GM23248 (cell line): ENCODE results near the gene SLC27A3. TPM values are rescaled to one million over a fixed set of nuclear protein-coding genes. Genes with fewer than 3 reads are reported as not detected.

Experiments
- DNase-seq: peaks from one replicate; pipeline ENCODE4 v3.0.0-alpha.2; 2015
- H2AFZ ChIP-seq: fragments of 200-600 bp; sonication (generic); 2 replicates; pipeline ENCODE4 v1.6.1; 2016; ENCODE audit warnings: antibody characterized with exemption
- H3F3A ChIP-seq: fragments of 200-600 bp; sonication (generic); 2 replicates; pipeline ENCODE4 v1.6.1; 2016; ENCODE audit warnings: mild to moderate bottlenecking, antibody characterized with exemption, mixed run types; ENCODE audit not compliant: insufficient read depth
- H3K27ac ChIP-seq: fragments of 200-600 bp; sonication (generic); 2 replicates; pipeline ENCODE4 v1.5.1; 2016; ENCODE audit warnings: mild to moderate bottlenecking
- H3K27me3 ChIP-seq: fragments of 200-600 bp; sonication (generic); replicated peaks from 2 replicates; pipeline ENCODE4 v1.6.1; 2016; ENCODE audit warnings: mild to moderate bottlenecking; ENCODE audit not compliant: insufficient read depth
- H3K36me3 ChIP-seq: fragments of 200-600 bp; sonication (generic); 2 replicates; pipeline ENCODE4 v1.6.1; 2016; ENCODE audit warnings: low read depth, mild to moderate bottlenecking
- H3K4me1 ChIP-seq: fragments of 200-600 bp; sonication (generic); 2 replicates; pipeline ENCODE4 v1.6.1; 2016; ENCODE audit warnings: mild to moderate bottlenecking; ENCODE audit not compliant: insufficient read depth
- H3K4me2 ChIP-seq: fragments of 200-600 bp; sonication (generic); one replicate; pipeline ENCODE4 v1.6.1; 2016; ENCODE audit warnings: mild to moderate bottlenecking; ENCODE audit not compliant: unreplicated experiment
- H3K4me3 ChIP-seq: fragments of 200-600 bp; sonication (generic); 2 replicates; pipeline ENCODE4 v1.5.1; 2016; ENCODE audit warnings: mild to moderate bottlenecking
- H3K79me2 ChIP-seq: fragments of 200-600 bp; sonication (generic); 2 replicates; pipeline ENCODE4 v1.6.1; 2016; ENCODE audit warnings: mild to moderate bottlenecking; ENCODE audit not compliant: insufficient read depth
- H3K9ac ChIP-seq: fragments of 200-600 bp; sonication (generic); 2 replicates; pipeline ENCODE4 v1.6.1; 2016; ENCODE audit warnings: mild to moderate bottlenecking
- H3K9me2 ChIP-seq: fragments of 200-600 bp; sonication (generic); 2 replicates; pipeline ENCODE4 v1.6.1; 2016; ENCODE audit warnings: mixed run types, mild to moderate bottlenecking, moderate library complexity; ENCODE audit not compliant: insufficient read depth
- H3K9me3 ChIP-seq: fragments of 200-600 bp; sonication (generic); one replicate; pipeline ENCODE4 v1.6.1; 2017; ENCODE audit warnings: low read depth
- H4K20me1 ChIP-seq: fragments of 200-600 bp; sonication (generic); 2 replicates; pipeline ENCODE4 v1.6.0; 2016; ENCODE audit not compliant: insufficient read depth
- EZH2 ChIP-seq: fragments of 200-600 bp; sonication (generic); IDR thresholded peaks from 2 replicates; pipeline ENCODE4 v1.6.1; 2018; ENCODE audit warnings: antibody characterized with exemption, mild to moderate bottlenecking; ENCODE audit not compliant: insufficient read depth, poor library complexity, severe bottlenecking
- EZH2phosphoT487 ChIP-seq: fragments of 200-600 bp; sonication (generic); IDR thresholded peaks from 2 replicates; pipeline ENCODE4 v1.6.1; 2018; ENCODE audit warnings: antibody characterized with exemption, moderate library complexity, mild to moderate bottlenecking, low read depth; ENCODE audit not compliant: insufficient read depth
- WGBS, 2 experiments: methylation state at CpG; one replicate each; pipeline ENCODE4 v1.1.6; 2015 to 2017; ENCODE audit warnings: low lambda C conversion rate in 2 of 2, low coverage in 1 of 2; ENCODE audit errors: missing lambda C conversion rate in 2 of 2; 5-methylcytosine and 5-hydroxymethylcytosine counted together
- in situ Hi-C: fragments of 300-500 bp; cut with MboI; formaldehyde crosslinking; loops from 2 replicates; pipeline ENCODE4 v1.15.0; 2020
- polyA plus RNA-seq: library from polyadenylated mRNA; unstranded; fragments of >200 nt; fragmentation: Nextera tagmentation; extraction: Ambion mirVana; gene quantifications from 2 replicates; pipeline ENCODE4 v1.2.1, GENCODE V29; 2016
- total RNA-seq: library from RNA; depleted of rRNA; stranded (reverse); fragments of >200 nt; shearing (Covaris generic); gene quantifications from 2 replicates; pipeline ENCODE4 v1.2.3, GENCODE V29; 2014

Gene SLC27A3
- total and polyA plus RNA-seq, 2 experiments from 2014 or later = 5.6 to 8.8 TPM

- Histone ChIP-seq H3K27ac (peak overlapping the region; percentile 77), H3K4me2 (no peak overlapping the region), H3K4me3 (no peak overlapping the region), H3K27me3 (no peaks in the 10 kb centered on the region), H3K9me2 (no peaks in the 10 kb centered on the region), H3K9me3 (no peaks in the 10 kb centered on the region), H3K9ac (peak overlapping the region; percentile 53; the same call in 1 of the 2 replicates), H3K4me1 (peaks cover 11% of the 10 kb centered on the region), H2AFZ (no peak overlapping the region), H3K36me3 (no peaks in the 10 kb centered on the region), H3K79me2 (no peaks in the 10 kb centered on the region), H3F3A (no peaks in the 10 kb centered on the region), H4K20me1 (no peaks in the 10 kb centered on the region)
- TF ChIP-seq EZH2phosphoT487 = no peak
- TF ChIP-seq EZH2 = no peak
- DNase-seq = peak; percentile 96
- in situ Hi-C loops = no loop called here
- WGBS, 2 experiments = 44 to 52% methylated on average over 5 of the region's 5 CpGs
These were observed 30.0 kb downstream of the SLC27A3 start for GRCh38 chr1:153805042-153805745.

GRCh38 chr1:153805886-153806719 is 30.9 kb downstream of the SLC27A3 start:
- H3K79me2 ChIP-seq = no peaks in the 10 kb centered on the region
- no peaks in the 10 kb centered on the region for H3K27me3 ChIP-seq
- peak overlapping the region; percentile 53; the same call in 1 of the 2 replicates for H3K9ac ChIP-seq
- H3K4me3 ChIP-seq = no peak overlapping the region
- no peaks in the 10 kb centered on the region for H4K20me1 ChIP-seq
- H3K4me2 ChIP-seq = no peak overlapping the region
- H3K36me3 ChIP-seq = peaks cover 1% of the 10 kb centered on the region; the same call in 1 of the 2 replicates
- peak; percentile 30 for DNase-seq
- WGBS, 2 experiments = 67 to 74% methylated on average over 9 to 11 of the region's 11 CpGs
- H2AFZ ChIP-seq = no peak overlapping the region
- TF ChIP-seq EZH2 (no peak), EZH2phosphoT487 (no peak)
- no peaks in the 10 kb centered on the region for H3K9me3 ChIP-seq
- peak overlapping the region; percentile 77 for H3K27ac ChIP-seq
- in situ Hi-C loops = no loop called here
- no peaks in the 10 kb centered on the region for H3K9me2 ChIP-seq
- peaks cover 11% of the 10 kb centered on the region for H3K4me1 ChIP-seq
- no peaks in the 10 kb centered on the region for H3F3A ChIP-seq

GRCh38 chr1:153816283-153816889 is 41.2 kb downstream of the SLC27A3 start:
- TF ChIP-seq EZH2phosphoT487 = no peak
- TF ChIP-seq EZH2 = no peak
- no peak for DNase-seq
- peaks cover 11% of the 10 kb centered on the region for H3K79me2 ChIP-seq
- no peaks in the 10 kb centered on the region for H3K9me3 ChIP-seq
- H3K4me2 ChIP-seq = no peak overlapping the region
- in situ Hi-C loops = loop anchor here (10.0 kb wide), 1 partner anchor 168 kb away; the partner anchor contains the start of gene RAB13
- no peak overlapping the region for H3K9ac ChIP-seq
- H3K27ac ChIP-seq = no peak overlapping the region
- H4K20me1 ChIP-seq = no peaks in the 10 kb centered on the region
- no peaks in the 10 kb centered on the region for H3K9me2 ChIP-seq
- no peak overlapping the region for H2AFZ ChIP-seq
- H3K27me3 ChIP-seq = no peaks in the 10 kb centered on the region
- no peaks in the 10 kb centered on the region for H3K4me1 ChIP-seq
- 75 to 77% methylated on average over 13 of the region's 13 CpGs for WGBS, 2 experiments
- peaks cover 51% of the 10 kb centered on the region for H3K36me3 ChIP-seq
- no peak overlapping the region for H3K4me3 ChIP-seq
- H3F3A ChIP-seq = no peaks in the 10 kb centered on the region

GRCh38 chr1:153818876-153819275 is 43.7 kb downstream of the SLC27A3 start:
- WGBS, 2 experiments = 96 to 98% methylated on average over 2 of the region's 2 CpGs
- H3K79me2 ChIP-seq = peaks cover 11% of the 10 kb centered on the region
- TF ChIP-seq EZH2phosphoT487 = no peak
- no peak for TF ChIP-seq EZH2
- no peak overlapping the region for H3K27ac ChIP-seq
- H3K9me2 ChIP-seq = no peaks in the 10 kb centered on the region
- no peak overlapping the region for H3K4me2 ChIP-seq
- H3F3A ChIP-seq = no peaks in the 10 kb centered on the region; the same call in 1 of the 2 replicates
- no peaks in the 10 kb centered on the region for H3K27me3 ChIP-seq
- H3K4me1 ChIP-seq = no peaks in the 10 kb centered on the region
- in situ Hi-C loops = loop anchor here (10.0 kb wide), 1 partner anchor 166 kb away; the partner anchor contains the start of gene RAB13
- DNase-seq = no peak
- no peak overlapping the region for H3K4me3 ChIP-seq
- no peak overlapping the region for H3K9ac ChIP-seq
- H2AFZ ChIP-seq = no peak overlapping the region
- no peaks in the 10 kb centered on the region for H3K9me3 ChIP-seq
- no peaks in the 10 kb centered on the region for H4K20me1 ChIP-seq
- H3K36me3 ChIP-seq = peaks cover 33% of the 10 kb centered on the region; the same call in 1 of the 2 replicates
